ENCODE results near the gene FUT3.

Gene FUT3

GRCh38 chr19:5851302-5851701, at the start of gene FUT3:
Gene FUT3 (minus strand): TSS chr19:5851449.
- no peaks in the 10 kb centered on the region for H3K4me1 ChIP-seq (ENCODE audit: insufficient read depth, low read length)
- H3K36me3 ChIP-seq (ENCODE audit: insufficient read depth, low read depth, low read length), result no peaks in the 10 kb centered on the region
- no peak within 1 kb of the TSS for H3K9ac ChIP-seq (ENCODE audit: low read depth, low read length)
- H3K9me3 ChIP-seq (ENCODE audit: insufficient read depth, low read depth, low read length), result no peaks in the 10 kb centered on the region
- H3K27me3 ChIP-seq (ENCODE audit: insufficient read depth, low read length), result 0 out of 2 replicates have a peak, but pooled peaks cover 7% of the 10 kb centered on the region
- H3K4me3 ChIP-seq (ENCODE audit: low read length), result no peak within 1 kb of the TSS
- no peak within 1 kb of the TSS for H3K27ac ChIP-seq (ENCODE audit: low read length)

GRCh38 chr19:5900976-5901375, 49.7 kb upstream of the FUT3 start:
- Histone ChIP-seq H3K9ac (ENCODE audit: low read depth, low read length) (no peak overlapping the region), H3K4me1 (ENCODE audit: insufficient read depth, low read length) (no peaks in the 10 kb centered on the region), H3K27ac (ENCODE audit: low read length) (no peak overlapping the region), H3K4me3 (ENCODE audit: low read length) (no peak overlapping the region), H3K27me3 (ENCODE audit: insufficient read depth, low read length) (no peaks in the 10 kb centered on the region), H3K9me3 (ENCODE audit: insufficient read depth, low read depth, low read length) (no peaks in the 10 kb centered on the region), H3K36me3 (ENCODE audit: insufficient read depth, low read depth, low read length) (peaks cover 14% of the 10 kb centered on the region; the same call in 1 of the 2 replicates)

DNA sequence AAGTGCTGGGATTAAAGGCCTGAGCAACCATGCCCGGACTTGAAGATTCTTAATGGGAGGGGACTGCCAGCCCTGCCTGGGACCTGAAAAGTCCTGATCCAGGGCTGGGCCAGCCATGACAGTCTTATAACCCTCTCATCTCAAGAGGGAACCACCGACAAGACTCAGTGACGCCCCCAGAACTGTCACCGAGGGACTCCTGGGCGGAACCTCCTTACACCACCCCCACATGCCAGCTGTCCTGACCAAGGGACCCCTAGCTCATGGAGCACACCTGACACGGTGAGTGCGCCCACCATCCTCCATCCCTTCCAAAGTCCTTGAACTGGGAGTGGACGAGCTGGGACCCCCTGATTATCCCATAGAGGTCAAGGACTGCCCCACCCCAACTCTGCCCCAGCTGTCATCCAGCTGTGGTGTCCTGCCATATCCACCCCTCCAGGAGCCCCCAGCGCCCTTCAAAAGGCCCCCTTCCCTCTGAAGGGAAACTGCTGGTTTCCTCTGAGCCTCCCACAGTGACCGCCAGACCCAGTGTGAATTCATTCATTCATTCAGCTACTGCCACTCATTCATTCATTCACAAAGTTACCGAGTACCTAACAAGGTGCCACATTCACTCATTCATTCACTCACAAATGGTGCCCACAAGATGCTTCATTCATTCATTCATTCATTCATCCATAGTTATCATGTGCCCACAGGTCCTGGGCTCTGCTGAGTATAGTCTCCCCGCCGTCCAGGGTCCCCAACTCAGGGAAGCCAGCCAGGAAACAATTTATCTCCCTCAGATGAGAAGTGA, 48.7 kb upstream of the FUT3 start:
- Histone ChIP-seq H3K9ac (ENCODE audit: low read depth, low read length) (no peak overlapping the region), H3K36me3 (ENCODE audit: insufficient read depth, low read depth, low read length) (peaks cover 25% of the 10 kb centered on the region; the same call in 1 of the 2 replicates), H3K4me3 (ENCODE audit: low read length) (no peak overlapping the region), H3K4me1 (ENCODE audit: insufficient read depth, low read length) (no peaks in the 10 kb centered on the region), H3K9me3 (ENCODE audit: insufficient read depth, low read depth, low read length) (no peaks in the 10 kb centered on the region), H3K27me3 (ENCODE audit: insufficient read depth, low read length) (no peaks in the 10 kb centered on the region), H3K27ac (ENCODE audit: low read length) (no peak overlapping the region)

DNA sequence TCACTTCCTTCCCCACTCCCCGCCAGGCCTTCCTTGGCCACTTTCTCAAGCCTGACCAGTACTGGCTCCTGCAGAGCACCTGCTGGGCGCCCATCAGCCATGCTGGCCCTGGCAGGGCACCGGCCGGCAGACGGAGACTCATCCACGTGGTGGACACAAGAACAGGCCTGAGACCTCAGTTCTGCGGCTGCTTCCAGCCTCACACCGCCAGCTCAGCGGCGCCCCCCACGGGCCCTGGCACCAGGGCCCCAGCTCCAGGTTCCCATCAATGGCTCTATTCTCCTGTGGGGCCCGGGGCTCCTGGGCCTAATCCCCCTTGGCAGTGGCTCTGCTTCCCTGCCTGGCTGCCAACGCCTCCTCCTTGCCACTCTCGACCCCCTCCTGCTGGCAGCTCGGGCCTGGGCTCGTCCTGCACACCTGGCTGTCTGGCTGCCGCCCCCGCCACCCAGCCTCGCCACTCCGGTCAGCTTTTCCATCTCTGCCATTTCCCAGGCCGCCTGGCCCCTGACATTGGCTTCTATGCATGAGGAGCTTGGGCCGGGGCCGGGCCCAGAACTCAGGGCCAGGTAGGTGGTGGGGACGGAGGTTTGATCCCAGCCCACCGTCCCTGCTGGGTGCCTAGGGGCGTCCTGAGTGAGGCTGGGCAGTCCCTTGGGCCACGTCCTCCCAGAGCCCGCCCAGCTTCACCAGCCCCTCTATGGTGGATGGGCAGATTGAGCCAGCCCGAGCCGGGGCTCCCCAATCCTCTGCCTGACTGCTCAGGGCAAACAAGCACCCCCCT, 46.1 kb upstream of the FUT3 start:
- peaks cover 28% of the 10 kb centered on the region; the same call in 1 of the 2 replicates for H3K36me3 ChIP-seq (ENCODE audit: insufficient read depth, low read depth, low read length)
- no peaks in the 10 kb centered on the region; the same call in 1 of the 2 replicates for H3K4me1 ChIP-seq (ENCODE audit: insufficient read depth, low read length)
- H3K9ac ChIP-seq (ENCODE audit: low read depth, low read length), result no peak overlapping the region

DNA sequence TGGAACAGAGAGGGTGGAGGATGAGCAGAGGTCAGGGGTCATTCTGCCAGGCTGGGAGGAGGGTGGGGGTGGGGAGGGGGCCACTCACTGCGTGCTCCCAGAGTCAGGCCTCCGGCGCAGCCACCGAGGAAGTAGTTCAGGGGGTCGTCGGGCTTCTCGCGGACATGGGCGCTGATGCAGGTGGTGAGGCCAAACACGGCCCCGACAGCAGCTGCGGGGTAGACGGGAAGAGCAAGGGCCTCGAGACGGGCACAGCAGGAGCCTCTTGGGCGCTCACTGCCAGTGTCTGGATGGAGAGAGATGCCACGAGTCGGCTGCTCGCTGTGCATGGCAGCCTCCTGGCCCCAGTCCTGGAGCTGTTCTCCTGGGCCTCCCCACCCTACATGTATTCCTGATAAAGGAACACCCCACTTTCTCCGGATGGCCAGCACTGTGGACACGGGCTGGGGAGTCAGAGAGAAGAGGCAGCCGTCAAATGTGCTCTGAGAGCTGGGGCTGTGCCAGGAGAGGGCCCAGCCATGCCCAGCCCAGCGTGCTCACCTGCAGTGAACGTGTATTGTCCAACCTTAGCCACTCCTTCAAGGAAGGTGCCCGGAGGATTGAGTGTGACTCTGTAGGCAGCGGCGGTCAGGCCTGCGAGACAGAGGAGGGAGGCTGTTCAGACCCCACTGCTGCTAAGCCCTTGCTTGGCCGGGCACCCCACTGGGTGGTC, 45.3 kb upstream of the FUT3 start:
- Histone ChIP-seq H3K27ac (ENCODE audit: low read length) (no peak overlapping the region), H3K27me3 (ENCODE audit: insufficient read depth, low read length) (no peaks in the 10 kb centered on the region), H3K4me3 (ENCODE audit: low read length) (no peak overlapping the region), H3K4me1 (ENCODE audit: insufficient read depth, low read length) (no peaks in the 10 kb centered on the region; the same call in 1 of the 2 replicates), H3K9me3 (ENCODE audit: insufficient read depth, low read depth, low read length) (no peaks in the 10 kb centered on the region), H3K9ac (ENCODE audit: low read depth, low read length) (no peak overlapping the region), H3K36me3 (ENCODE audit: insufficient read depth, low read depth, low read length) (peaks cover 28% of the 10 kb centered on the region; the same call in 1 of the 2 replicates)

More for the DNA sequence above, 46.1 kb upstream of the FUT3 start:
- no peaks in the 10 kb centered on the region for H3K9me3 ChIP-seq (ENCODE audit: insufficient read depth, low read depth, low read length)
- no peaks in the 10 kb centered on the region for H3K27me3 ChIP-seq (ENCODE audit: insufficient read depth, low read length)
- H3K4me3 ChIP-seq (ENCODE audit: low read length), result no peak overlapping the region
- no peak overlapping the region for H3K27ac ChIP-seq (ENCODE audit: low read length)

- Histone ChIP-seq H3K27me3 (ENCODE audit: insufficient read depth, low read length) (no peaks in the 10 kb centered on the region), H3K36me3 (ENCODE audit: insufficient read depth, low read depth, low read length) (peaks cover 22% of the 10 kb centered on the region; the same call in 1 of the 2 replicates)
Measured at GRCh38 chr19:5895890-5896289, 44.6 kb upstream of the FUT3 start.

GRCh38 chr19:5895409-5895808, 44.2 kb upstream of the FUT3 start:
- Histone ChIP-seq H3K27me3 (ENCODE audit: insufficient read depth, low read length) (no peaks in the 10 kb centered on the region), H3K4me3 (ENCODE audit: low read length) (no peak overlapping the region), H3K36me3 (ENCODE audit: insufficient read depth, low read depth, low read length) (peaks cover 20% of the 10 kb centered on the region; the same call in 1 of the 2 replicates), H3K9ac (ENCODE audit: low read depth, low read length) (no peak overlapping the region), H3K27ac (ENCODE audit: low read length) (no peak overlapping the region), H3K9me3 (ENCODE audit: insufficient read depth, low read depth, low read length) (no peaks in the 10 kb centered on the region), H3K4me1 (ENCODE audit: insufficient read depth, low read length) (no peaks in the 10 kb centered on the region; the same call in 1 of the 2 replicates)

More at GRCh38 chr19:5895890-5896289, 44.6 kb upstream of the FUT3 start:
- Histone ChIP-seq H3K27ac (ENCODE audit: low read length) (no peak overlapping the region), H3K4me1 (ENCODE audit: insufficient read depth, low read length) (no peaks in the 10 kb centered on the region; the same call in 1 of the 2 replicates), H3K4me3 (ENCODE audit: low read length) (no peak overlapping the region), H3K9me3 (ENCODE audit: insufficient read depth, low read depth, low read length) (no peaks in the 10 kb centered on the region), H3K9ac (ENCODE audit: low read depth, low read length) (no peak overlapping the region)

GRCh38 chr19:5894704-5895349, 43.6 kb upstream of the FUT3 start:
- peaks cover 16% of the 10 kb centered on the region; the same call in 1 of the 2 replicates for H3K36me3 ChIP-seq (ENCODE audit: insufficient read depth, low read depth, low read length)
- peaks cover under 1% of the 10 kb centered on the region; the same call in 1 of the 2 replicates for H3K27me3 ChIP-seq (ENCODE audit: insufficient read depth, low read length)
- H3K27ac ChIP-seq (ENCODE audit: low read length), result no peak overlapping the region
- no peak overlapping the region for H3K9ac ChIP-seq (ENCODE audit: low read depth, low read length)
- no peaks in the 10 kb centered on the region for H3K9me3 ChIP-seq (ENCODE audit: insufficient read depth, low read depth, low read length)
- no peak overlapping the region for H3K4me3 ChIP-seq (ENCODE audit: low read length)
- H3K4me1 ChIP-seq (ENCODE audit: insufficient read depth, low read length), result no peaks in the 10 kb centered on the region; the same call in 1 of the 2 replicates

- H3K27ac ChIP-seq (ENCODE audit: low read length), result no peak overlapping the region
- H3K9ac ChIP-seq (ENCODE audit: low read depth, low read length), result no peak overlapping the region
- H3K4me1 ChIP-seq (ENCODE audit: insufficient read depth, low read length), result no peaks in the 10 kb centered on the region; the same call in 1 of the 2 replicates
- peaks cover 16% of the 10 kb centered on the region; the same call in 1 of the 2 replicates for H3K36me3 ChIP-seq (ENCODE audit: insufficient read depth, low read depth, low read length)
- no peaks in the 10 kb centered on the region for H3K9me3 ChIP-seq (ENCODE audit: insufficient read depth, low read depth, low read length)
- H3K4me3 ChIP-seq (ENCODE audit: low read length), result no peak overlapping the region
- peaks cover 6% of the 10 kb centered on the region; the same call in 1 of the 2 replicates for H3K27me3 ChIP-seq (ENCODE audit: insufficient read depth, low read length)
Measured at GRCh38 chr19:5893907-5894703, 42.9 kb upstream of the FUT3 start.

DNA sequence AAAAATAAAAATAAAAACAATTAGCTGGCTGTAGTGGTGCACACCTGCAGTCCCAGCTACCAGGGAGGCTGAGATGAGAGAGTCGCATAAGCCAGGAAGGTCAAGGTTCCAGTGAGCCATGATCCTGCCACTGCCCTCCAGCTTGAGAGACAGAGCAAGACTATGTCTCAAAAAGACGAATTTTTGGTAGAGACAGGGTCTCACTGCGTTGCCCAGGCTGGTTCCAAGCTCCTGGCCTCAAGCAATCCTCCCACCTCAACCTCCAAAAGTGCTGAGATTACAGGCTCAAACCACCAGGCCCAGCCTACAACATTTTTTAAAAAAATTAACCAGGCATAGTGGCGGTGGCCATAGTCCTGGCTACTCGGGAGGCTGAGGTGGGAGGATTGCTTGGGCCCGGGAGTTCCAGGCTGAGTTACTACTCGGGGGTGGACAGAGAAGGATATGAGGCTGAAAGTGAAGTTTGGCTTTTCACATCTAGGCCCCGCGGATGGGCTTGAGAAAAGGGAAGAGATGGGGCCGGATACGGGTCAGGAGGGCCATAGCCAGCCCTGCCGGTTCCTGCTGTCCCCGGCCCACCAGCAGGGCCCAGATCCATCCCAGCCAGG, 42.2 kb upstream of the FUT3 start:
- Histone ChIP-seq H3K27me3 (ENCODE audit: insufficient read depth, low read length) (peaks cover 6% of the 10 kb centered on the region; the same call in 1 of the 2 replicates), H3K9me3 (ENCODE audit: insufficient read depth, low read depth, low read length) (no peaks in the 10 kb centered on the region), H3K4me1 (ENCODE audit: insufficient read depth, low read length) (no peaks in the 10 kb centered on the region; the same call in 1 of the 2 replicates), H3K4me3 (ENCODE audit: low read length) (no peak overlapping the region), H3K27ac (ENCODE audit: low read length) (no peak overlapping the region), H3K9ac (ENCODE audit: low read depth, low read length) (no peak overlapping the region), H3K36me3 (ENCODE audit: insufficient read depth, low read depth, low read length) (peaks cover 16% of the 10 kb centered on the region; the same call in 1 of the 2 replicates)

Data from iPS-20b (cell line).